GM19463 (cell line): Measurements from ENCODE around the gene CCDC197.
A peak's percentile ranks its signal among the peaks of the same experiment; 100 is the strongest.

Source experiments
- ATAC-seq: cut with Tn5 transposase; IDR thresholded peaks from one replicate; pipeline ENCODE4 v1.9.1; 2021; ENCODE audit warnings: mild to moderate bottlenecking, moderate library complexity; ENCODE audit not compliant: unreplicated experiment

CCDC197 gene

DNA sequence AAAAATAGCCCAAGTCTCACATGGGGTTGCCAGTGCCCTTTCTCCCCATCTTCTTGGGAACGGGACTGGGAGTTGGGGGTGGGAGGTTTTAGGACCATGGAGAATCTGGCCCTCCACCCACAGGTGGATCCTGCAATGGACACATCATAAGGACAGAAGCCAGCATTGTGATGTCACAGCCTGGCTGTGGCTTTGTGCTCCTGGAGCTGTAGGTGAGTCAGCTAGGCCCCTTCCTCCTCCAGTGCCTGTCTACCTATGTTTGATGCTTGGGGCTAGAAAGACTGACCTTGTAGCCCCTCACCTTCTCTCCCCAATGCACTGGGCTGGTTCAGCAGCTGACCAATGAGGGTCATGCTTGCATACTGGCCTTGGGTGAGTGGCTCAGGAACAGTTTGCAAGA is at the start of gene CCDC197:
CCDC197 (plus strand) TSS at position 220 of the 400 bp plus-strand sequence. CDS start 831 bp downstream, outside the sequence.
- no peak for ATAC-seq

GRCh38 chr14:93949511-93950075 is 47.5 kb upstream of the CCDC197 start:
- ATAC-seq = no peak

GRCh38 chr14:93950948-93951634 is 46.0 kb upstream of the CCDC197 start:
- ATAC-seq = no peak

- ATAC-seq = no peak
Observed at GRCh38 chr14:93951635-93952540, 45.2 kb upstream of the CCDC197 start.

GRCh38 chr14:93952829-93953228 is 44.3 kb upstream of the CCDC197 start:
- no peak for ATAC-seq

- ATAC-seq = no peak
Observed at GRCh38 chr14:93953263-93953662, 43.8 kb upstream of the CCDC197 start.

DNA sequence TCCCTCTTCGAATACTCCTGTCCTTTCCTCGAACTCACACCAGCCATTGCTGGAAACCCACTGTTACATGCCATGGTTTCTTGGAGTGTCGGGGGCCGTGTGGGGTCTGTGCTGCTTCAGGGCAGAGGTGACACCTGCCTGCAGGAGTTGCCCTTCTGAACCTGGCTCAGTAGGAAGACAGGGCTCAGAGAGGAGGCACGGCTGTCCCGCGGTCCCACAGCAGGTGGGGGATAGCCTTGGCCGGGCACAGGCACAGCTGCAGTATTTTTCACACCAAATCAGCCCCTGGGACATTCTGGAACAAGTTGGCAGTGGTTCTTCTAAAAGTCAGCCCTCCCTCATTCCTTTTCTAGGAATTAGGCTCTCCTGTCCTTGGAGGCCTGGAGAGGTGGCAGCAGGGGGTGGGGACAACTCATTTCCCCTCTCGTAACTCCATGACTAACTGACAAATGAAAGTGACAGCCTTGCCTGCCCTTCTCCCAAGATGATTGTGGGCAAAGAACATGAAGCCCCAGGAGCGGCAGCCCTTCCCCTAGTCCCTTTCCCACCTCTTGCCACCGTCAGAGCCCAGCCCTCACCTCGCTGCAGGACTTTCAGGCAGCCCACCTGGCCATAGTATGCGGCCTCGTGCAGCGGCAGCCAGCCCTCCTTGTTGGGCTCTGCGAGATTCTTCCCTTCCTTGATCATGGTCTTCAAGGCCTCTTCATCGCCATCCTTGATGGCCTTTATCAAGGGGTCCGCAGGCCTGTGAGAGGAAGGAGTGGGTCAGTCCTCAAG is 43.2 kb upstream of the CCDC197 start:
- no peak for ATAC-seq

DNA sequence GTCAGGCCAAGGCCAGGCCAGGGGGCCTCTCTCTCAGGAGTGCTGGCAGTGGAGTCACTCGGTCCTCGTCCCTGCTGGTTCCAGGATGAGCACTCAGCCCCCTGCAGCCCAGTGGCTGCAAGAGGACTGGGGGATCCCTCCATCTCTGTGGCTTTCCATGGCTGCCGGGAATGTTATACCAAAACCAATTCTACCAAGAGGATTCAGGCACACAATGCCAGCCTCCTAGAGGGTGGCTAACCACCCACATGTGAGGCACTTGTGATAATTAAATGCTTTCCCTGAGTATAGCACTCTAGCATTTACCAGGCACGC is 42.6 kb upstream of the CCDC197 start:
- ATAC-seq = no peak

DNA sequence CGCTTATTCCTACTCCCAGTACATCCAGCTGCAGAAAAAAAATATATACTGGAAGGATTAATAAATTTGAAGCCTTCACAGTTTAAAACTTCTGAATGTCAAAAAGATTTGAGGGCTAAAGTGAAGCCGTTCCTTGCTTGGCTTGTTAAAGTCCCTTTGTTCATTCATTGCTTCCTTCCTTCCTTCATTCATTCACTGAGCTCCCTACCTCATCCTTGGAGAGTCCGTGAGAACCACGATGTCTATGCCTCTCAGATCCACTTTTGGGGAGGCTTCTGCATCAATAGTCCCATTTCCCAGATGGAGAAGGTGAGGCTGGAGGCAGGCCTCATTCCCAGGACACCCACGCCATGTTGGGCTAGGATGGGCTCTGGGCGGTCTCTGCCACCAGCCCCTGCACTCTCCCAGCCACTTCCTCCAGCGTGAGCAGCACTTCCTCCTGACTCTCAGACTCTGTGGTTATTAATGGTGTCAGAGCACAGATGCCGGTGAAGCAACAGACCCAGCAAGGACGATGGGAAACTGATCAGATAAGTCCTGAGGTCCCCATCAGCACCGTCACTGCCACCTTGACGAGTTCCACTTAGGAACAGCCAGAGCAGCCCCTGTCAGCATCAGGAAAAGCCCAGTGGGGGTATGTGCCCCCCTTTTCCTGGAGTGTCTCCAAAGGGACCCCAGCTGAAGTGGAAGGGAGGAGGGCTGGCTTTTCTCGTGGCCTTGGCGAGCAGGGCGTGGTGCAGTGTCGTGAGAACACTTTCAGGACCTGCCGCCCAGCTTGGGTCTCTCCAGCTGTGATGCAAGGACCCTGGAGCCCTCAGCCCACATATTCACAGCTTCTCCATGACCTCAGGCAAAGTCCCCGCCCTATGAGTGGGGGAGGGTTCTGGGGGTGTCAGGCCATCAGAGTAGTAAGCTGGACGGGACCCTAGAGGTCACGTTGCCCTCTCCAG is 41.9 kb upstream of the CCDC197 start:
- peak; percentile 25 for ATAC-seq

GRCh38 chr14:93955850-93956481 is 41.1 kb upstream of the CCDC197 start:
- no peak for ATAC-seq

- ATAC-seq = no peak
Observed at GRCh38 chr14:93956514-93957332, 40.4 kb upstream of the CCDC197 start.

- no peak for ATAC-seq
Observed at GRCh38 chr14:93957333-93957710, 39.8 kb upstream of the CCDC197 start.

GRCh38 chr14:93957751-93958566 is 39.1 kb upstream of the CCDC197 start:
- no peak for ATAC-seq

- ATAC-seq = no peak
Observed at GRCh38 chr14:93958567-93959238, 38.4 kb upstream of the CCDC197 start.

DNA sequence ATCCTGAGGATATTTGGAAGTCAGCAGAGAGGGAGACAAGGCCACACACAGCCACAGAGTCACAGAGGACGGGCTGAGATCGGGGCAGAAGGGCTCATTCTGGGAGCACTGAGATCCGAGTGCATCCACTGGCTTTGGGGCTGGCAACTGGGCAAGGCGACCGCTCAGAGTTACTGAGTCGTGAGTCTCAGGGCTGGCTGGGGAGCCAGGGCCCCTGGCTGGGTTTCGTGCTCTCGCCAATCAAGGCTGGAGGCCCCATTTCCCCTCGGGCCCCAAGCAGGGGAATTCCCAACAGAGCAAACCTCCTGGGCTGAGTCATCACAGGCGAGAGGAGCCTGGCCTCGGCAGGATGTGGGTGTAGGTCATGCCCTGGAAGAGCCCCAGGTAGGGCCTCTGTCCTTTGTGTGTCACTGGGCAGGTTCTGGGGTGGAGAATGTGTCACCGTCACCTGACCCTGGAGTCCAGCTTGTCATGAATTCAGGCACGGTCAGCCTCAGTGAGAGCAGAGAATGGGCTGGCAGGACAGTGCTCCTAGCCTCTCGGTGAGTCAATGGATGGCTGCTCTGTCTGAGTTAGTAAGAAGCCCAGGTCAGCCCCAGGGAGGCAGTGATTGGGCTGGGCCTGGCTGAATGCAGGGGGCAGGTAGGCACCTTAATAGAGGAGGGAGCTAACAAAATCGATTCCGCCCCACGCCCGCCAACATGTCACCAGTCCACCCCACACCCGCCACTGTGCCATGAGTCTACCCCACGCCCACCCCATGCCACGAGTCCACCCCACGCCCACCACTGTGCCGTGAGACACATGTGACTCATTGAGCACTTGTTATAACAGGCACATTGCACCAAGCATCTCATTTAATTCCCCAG is 37.6 kb upstream of the CCDC197 start:
- ATAC-seq = peak; percentile 64

DNA sequence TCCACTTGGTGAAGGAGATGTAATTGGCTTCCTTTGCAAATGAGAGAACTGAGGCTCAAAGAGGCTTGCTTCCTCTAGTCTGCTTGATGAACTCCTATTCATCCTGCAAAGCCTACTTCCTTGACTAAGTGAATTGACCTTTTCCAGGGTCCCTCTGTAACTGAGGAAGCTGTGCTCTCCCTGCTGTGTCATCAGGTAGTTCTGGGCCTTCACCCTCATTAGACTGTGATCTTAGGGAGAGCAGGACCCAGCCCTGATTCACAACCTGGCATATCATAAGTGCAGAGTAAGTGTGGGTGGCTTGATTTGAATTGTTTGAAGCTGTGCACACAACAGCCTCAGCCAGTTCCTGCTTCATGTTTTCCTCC is 37.0 kb upstream of the CCDC197 start:
- no peak for ATAC-seq
